ENCODE data around the gene RUNX1.
"Not testable (repeated sequence)": the region's sequence is repeated elsewhere in the genome, so short reads cannot be mapped to it uniquely, and the experiment has no call there.

The RUNX1 gene

DNA sequence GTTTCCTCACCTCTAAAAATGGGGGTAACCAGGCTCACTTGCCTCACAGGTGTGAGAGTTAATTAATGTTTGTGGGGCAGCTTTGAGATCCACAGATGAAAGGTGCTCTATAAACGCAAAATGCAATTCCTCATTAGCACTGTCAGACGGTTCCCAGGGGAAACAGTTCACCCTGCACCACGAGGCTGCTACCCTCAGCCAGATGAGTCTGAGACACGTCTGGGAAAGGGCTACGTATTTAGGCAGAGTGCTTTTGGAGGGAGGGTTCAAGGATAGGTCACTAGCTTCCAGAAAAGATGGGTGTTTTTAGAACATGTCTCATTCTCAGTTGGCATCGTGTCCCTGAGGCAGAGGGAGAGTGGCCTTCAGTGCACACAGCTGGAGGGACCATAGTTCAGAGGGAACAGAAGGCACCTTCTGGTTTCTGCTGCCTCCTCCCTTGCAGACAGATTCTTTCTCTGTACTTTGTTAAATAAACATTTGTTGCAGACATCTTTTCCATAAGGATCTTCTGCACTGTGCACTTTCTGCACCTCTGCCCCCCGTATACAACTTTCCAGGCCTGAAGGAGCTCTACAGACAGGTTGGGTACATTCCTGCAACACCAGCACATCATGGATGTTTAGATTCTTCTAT is 240.4 kb downstream of the RUNX1 start:
- no peak for TF ChIP-seq POLR2A (IDR thresholded peaks at IDR 0.05; ENCODE audit: low read depth, low read length)
- peak; percentile 33 for FAIRE-seq
- DNase-seq (ENCODE audit: insufficient read length, low spot score), result peak; percentile 51

DNA sequence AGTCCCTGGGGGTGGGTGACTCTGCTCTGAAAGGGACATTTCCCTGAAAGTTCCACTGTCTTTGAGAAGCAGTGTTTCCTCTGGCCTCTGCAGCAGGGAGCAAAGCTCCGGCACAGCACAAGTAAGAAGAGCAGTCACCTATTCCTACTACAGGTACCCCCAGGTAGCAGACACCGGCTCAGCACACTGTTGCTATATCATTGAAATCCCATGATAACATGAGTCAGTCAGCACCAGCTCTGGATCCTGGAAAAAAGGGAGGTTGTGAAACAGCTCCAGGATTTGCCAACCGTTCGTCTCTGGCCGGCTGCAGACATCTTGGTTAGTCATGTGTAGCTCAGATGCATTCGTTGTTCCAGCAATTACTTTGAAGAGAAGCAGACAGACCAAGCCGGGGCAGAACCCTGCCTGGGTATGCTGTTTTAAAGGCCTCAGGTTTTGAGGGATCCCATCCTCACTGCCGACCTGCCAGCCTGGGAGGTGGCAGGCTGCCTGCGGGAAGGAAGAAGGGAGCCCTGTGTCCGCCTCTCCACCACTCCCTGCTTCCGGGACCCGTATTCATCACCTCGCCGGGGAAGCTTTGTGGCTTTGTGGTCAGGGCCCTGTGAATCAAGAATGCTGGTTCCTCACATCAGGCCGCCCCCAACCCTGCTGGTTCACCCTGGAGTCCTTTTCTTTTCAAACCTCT is 241.1 kb downstream of the RUNX1 start:
- DNase-seq (ENCODE audit: insufficient read length, low spot score), result peak; percentile 78
- TF ChIP-seq POLR2A (IDR thresholded peaks at IDR 0.05; ENCODE audit: low read depth, low read length), result no peak
- peak; percentile 36 for FAIRE-seq

DNA sequence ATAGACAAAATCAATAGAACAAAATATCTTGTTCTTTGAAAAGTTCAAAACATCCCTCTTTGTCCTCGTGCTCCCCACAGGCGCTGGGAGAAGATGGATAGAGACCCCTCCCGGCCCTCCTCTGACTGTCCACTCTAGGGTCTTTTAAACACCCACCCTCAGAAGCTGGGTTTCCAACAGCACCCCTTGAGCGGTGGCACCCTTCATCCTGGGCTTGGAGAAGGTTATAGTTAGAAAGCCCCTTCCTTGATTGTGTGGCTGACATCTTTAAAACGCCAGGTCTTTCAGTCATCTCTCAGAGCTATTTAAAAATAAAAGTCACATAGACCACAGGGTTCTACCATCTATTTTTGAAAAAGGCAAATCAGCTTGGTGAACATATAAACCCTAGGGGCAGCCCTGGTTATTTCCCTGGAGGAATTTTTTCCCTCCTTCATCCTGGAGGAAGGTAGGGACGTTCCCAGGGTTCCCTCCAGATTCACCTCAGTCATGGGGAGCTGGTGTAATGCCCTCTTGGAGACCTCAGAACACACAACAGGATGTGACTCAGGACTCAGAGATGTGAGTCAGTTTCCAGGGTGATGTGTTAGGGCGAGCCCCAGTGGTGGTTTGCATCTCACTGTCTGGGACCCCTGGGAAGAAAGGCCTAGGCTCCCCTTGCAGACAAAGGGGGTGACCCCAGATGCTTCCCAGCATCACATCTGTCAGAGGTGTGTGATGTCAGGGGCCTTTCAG is 241.8 kb downstream of the RUNX1 start:
- DNase-seq (ENCODE audit: insufficient read length, low spot score), result peak; percentile 89
- no peak for TF ChIP-seq POLR2A (IDR thresholded peaks at IDR 0.05; ENCODE audit: low read depth, low read length)
- peak; percentile 77 for FAIRE-seq

DNA sequence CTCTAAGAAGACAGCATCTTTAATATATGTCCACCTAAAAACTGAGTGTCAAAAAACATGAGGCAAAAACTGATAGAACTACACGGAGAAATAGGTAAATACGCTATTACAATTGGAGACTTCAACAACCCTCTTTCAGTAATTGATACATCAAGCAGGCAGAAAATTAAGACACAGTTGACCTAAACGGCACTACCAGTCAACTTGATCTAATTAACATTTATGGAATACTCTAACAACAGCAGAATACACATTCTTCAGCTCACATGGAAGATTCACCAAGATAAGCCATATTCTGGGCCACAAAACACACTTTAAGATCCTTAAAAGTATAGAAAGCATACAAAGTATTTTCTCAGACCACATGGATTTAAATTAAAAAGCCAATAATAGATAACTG is 242.7 kb downstream of the RUNX1 start:
- no peak for TF ChIP-seq POLR2A (IDR thresholded peaks at IDR 0.05; ENCODE audit: low read depth, low read length)
- no peak for FAIRE-seq
- DNase-seq (ENCODE audit: insufficient read length, low spot score), result no peak

DNA sequence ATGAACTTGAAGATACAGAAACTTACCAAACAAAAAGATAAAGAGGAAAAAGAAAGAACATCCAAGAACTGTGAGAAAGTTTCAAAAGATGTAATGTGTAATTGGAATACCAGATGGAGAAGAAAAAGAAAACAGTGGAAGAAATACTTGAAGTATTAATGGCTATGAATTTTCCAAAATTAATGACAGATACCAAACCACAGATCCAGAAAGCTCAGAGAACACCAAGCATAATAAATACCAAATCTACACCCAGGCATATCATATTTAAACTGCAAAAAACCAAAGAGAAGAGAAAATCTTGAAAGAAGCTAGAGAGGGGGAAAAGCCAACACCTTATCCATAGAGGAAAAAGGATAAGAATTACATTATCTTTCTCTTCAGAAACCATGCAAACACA is 243.9 kb downstream of the RUNX1 start:
- TF ChIP-seq POLR2A (IDR thresholded peaks at IDR 0.05; ENCODE audit: low read depth, low read length), result no peak

DNA sequence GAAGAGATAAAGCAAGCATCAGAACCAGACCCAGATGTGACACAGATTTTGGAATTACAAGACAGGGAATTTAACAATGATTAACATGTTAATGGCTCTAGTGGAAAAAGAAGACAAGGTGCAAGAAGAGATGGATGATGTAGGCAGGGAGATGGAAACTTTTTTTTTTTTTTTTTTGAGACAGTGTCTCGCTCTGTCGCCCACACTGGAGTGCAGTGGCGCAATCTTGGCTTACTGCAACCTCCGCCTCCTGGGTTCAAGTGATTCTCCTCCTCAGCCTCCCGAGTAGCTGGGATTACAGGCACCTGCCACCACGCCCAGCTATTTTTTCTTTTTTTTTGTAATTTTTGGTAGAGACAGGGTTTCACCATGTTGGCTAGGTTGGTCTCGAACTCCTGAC is 244.5 kb downstream of the RUNX1 start:
- FAIRE-seq; DNase-seq (ENCODE audit: insufficient read length, low spot score): not testable (repeated sequence)

More for the DNA sequence above, 243.9 kb downstream of the RUNX1 start:
- DNase-seq (ENCODE audit: insufficient read length, low spot score) (no peak), FAIRE-seq (no peak)

DNA sequence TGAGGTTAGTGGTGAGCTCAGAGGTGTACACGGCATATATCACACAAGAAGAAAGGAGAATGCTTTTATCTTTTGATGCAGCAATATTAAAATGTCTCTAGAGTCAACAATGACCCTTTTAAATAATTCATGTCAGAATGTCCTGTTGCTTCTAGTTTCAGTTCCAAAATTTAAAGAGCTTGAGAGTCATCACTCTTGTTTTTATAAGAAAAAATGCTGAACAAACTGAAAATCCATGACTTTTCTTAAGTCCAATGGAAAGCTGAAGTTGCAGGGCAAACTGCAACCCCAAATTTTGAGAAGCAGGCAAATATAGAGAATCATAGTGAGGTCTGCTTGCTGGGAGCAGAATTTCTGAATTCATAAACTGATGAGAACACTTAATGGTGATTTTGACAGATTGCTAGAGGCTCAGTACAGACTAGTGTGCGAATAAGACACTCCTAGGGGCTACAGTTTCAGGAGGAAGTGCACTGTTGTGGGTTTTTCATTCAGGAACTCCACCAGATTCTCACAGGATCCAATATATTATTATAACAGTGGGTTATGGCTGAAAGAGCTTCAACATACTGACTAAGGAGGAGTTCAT is 245.2 kb downstream of the RUNX1 start:
- TF ChIP-seq POLR2A (IDR thresholded peaks at IDR 0.05; ENCODE audit: low read depth, low read length), result no peak
- FAIRE-seq, result no peak
- no peak for DNase-seq (ENCODE audit: insufficient read length, low spot score)

DNA sequence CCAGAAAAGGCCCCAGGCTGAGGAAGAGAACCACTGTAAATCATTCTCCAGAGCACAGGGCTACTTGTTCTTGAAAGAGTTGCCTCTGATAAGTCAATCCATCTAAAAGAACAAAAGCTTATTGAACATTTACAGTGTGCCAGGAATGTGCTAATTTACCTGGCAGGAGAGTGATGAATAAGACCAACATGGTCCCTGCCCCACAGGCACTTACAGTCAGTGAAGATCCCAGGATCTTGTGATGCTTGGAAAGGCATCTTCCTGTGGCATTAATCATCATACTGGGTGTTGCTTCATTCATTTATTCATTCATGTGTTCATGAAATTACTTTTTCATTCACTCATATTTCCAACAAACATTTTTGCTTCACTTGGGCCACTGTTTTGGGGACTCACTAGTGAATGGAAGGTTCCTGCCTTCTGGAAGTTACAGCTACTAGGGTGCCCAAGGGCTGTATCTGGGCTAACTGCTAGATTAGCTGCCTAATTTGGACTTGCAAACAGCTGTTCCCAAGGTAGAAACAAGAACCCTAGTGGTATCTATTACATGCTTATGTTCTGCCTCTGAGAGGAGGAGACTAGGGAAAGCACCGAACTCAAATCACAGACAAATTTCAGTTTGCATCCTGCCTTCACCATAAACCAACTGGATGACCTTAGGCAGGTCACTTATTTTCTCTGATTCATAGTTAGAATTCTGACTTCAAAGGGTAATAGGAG is 246.8 kb downstream of the RUNX1 start:
- FAIRE-seq (no peak), DNase-seq (ENCODE audit: insufficient read length, low spot score) (no peak)
- TF ChIP-seq POLR2A (IDR thresholded peaks at IDR 0.05; ENCODE audit: low read depth, low read length), result no peak

DNA sequence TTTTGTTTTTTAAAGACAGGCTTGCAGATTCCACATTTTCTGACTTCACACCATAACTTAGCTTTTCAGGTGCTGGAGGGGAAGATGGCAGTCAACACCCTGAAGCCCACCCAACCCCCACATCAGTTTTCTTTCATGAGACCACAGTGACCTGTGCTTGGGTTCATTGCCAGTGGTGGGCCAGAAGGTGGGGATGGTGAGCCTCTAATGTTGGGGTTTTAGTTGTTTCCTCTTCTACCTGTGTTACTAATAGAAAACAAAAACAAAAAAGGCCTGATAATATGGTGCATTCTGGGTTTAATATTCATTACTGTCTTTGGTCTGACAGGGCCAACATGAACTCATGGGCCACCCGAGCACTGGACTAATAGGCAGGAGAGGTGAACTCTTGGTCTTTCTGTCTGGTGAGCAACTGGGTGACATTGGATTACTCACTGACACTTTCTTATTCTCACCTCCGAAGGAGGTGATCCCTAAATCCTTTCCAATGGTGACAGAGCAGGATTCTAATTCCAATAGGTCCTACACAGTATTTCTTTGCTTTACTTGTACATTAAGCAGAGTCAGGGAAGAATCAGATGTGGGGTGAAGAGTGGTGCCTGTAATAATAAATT is 247.5 kb downstream of the RUNX1 start:
- DNase-seq (ENCODE audit: insufficient read length, low spot score), result no peak
- FAIRE-seq, result no peak
- TF ChIP-seq POLR2A (IDR thresholded peaks at IDR 0.05; ENCODE audit: low read depth, low read length), result no peak

DNA sequence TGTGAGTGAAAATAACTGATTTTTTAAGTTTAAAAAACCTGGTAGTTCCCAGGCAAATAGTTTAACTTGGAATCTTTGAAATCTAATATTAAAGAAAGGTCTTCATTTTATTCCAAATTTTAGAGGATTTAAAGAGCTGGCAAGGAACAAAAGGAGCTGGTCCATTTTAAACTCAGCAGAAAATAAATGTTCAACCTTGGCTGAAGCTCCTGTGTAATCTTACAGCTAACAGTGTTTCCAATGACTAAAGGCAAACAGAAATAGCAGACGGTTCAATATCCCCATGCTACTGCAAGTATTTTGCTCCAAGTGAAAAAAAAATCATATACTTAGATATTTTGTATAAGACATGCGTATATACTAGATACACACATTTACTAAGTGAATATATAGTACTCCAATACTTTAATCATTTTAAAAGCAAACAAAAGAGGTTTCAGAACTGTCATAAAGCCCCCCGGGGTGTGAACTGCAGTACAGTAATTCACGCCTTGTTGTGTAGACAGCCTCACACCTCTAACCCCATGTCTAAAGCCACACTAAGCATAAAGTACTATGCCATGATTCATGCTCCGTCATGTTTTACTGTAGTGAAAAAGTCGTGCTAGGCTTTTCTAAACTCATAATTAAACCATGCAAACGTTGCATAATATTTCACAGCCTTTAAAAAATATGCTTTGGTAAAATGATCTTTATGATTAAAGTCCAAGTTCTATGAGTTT is 248.1 kb downstream of the RUNX1 start:
- DNase-seq (ENCODE audit: insufficient read length, low spot score) (no peak), FAIRE-seq (no peak)
- TF ChIP-seq POLR2A (IDR thresholded peaks at IDR 0.05; ENCODE audit: low read depth, low read length), result no peak

DNA sequence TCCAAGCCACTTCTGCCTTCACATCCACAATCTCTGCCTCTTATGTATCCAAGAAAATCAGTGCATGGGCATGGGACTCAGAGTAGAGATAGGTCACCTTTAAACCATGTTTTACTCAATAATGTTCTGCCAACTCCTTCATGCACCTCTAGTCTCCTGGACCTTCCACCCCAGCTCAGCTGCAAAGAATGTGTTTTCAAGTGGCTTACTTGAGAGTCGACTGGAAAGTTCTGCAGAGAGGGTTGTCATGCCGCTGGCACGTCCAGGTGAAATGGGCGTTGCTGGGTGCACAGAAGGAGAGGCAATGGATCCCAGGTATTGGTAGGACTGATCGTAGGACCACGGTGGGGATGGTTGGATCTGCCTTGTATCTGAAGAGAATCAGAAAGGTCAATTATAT is 250.0 kb downstream of the RUNX1 start:
- TF ChIP-seq POLR2A (IDR thresholded peaks at IDR 0.05; ENCODE audit: low read depth, low read length), result no peak
- FAIRE-seq, result no peak
- DNase-seq (ENCODE audit: insufficient read length, low spot score), result no peak

DNA sequence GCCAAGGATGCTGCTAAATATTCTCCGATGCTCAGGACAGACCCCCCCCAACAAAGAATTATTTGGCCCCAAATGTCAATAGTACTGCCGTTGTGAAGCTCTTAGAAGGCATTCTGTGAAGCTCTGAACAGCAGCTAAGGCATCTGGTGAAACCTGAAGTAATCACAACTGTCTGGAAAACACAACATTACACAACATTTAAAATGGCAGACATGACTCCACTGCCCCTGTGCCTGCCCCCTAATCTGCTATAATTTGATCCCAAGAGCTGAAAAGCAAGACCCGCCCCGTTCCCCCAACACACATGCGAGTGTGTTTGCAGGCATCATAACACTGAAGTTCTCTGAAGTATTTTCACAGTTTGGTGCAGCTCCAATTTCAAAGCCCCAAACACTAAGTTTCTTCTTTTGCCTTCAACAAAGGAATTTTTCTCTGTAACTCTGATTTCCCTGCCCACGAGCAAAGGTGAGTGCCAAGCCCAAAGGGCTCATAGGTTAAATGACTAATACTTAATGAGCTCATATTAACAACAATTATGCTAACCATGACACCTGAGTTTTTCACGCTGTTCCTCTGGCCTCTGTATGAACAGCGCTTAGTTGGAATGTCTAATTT is 251.1 kb downstream of the RUNX1 start:
- FAIRE-seq (no peak), DNase-seq (ENCODE audit: insufficient read length, low spot score) (no peak)
- no peak for TF ChIP-seq POLR2A (IDR thresholded peaks at IDR 0.05; ENCODE audit: low read depth, low read length)

DNA sequence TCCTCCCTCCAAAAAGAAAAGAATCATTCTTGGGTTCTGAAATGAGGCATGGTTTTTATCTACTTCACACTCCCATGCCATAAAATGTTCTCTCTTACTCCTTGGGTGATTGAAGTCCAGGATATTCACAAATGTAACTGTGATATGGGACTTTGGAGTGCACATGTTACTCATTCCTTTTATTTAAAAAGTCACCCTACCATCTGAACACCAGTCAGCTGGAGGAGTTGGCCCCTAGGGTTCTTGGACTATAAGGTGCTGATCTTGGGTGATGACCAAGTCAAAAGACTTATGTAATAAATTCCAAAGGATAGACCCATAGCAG is 251.9 kb downstream of the RUNX1 start:
- no peak for DNase-seq (ENCODE audit: insufficient read length, low spot score)
- no peak for TF ChIP-seq POLR2A (IDR thresholded peaks at IDR 0.05; ENCODE audit: low read depth, low read length)
- FAIRE-seq, result no peak
